ENCODE results near the gene ZBTB47.

Gene ZBTB47

GRCh38 chr3:42685363-42685881 lies 31.9 kb downstream of the ZBTB47 start, which contains the start of gene KLHL40:
TSS of gene KLHL40 (plus strand) at chr3:42685537. CDS start at chr3:42685619, 82 bp downstream.
- no peak for DNase-seq (ENCODE audit: low spot score)

- DNase-seq (ENCODE audit: low spot score): no peak
Observed at GRCh38 chr3:42685891-42686820, 32.7 kb downstream of the ZBTB47 start.

DNA sequence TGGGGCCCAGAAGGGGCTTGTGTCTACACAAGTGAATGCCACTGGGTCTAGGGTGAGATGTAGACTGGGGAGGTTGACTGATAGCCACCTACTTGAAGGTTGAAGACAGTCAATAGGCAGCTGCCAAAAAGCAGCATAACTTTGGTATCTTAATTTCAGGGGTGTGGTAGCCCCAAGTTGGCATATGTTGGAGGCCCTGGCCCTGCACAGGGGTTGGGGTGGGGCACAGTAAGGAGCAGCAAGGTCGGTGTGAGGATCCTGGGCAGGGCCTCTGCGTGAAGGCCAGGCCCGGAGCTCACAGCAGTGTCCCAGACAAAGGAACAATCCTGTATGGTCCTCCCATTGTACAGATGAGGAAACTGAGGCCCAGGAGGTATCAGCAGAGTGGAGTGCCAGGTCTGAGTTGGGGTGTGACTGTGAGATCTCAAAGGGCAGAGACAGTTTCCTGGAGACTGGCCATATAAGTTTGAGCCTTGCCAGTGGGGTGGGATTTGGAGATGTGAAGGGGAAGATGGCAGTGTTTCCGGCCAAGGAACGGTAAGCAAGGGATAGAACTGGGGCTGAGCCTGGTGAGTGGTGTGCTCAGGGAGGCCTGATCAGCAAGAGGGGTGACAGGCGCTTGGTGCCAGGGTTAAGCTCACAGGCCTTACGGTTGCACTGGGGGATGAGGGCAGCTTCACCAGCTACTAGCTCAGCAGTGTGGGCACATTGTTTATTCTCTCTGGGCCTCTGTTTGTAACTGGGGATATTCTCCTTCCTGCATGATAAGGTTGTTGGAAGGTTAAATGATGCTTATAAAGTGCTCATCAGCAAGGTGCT lies 33.5 kb downstream of the ZBTB47 start:
- DNase-seq (ENCODE audit: low spot score): no peak

GRCh38 chr3:42688016-42688415 lies 34.5 kb downstream of the ZBTB47 start:
- DNase-seq (ENCODE audit: low spot score): no peak

GRCh38 chr3:42688487-42689420 lies 35.3 kb downstream of the ZBTB47 start:
- no peak for DNase-seq (ENCODE audit: low spot score)

GRCh38 chr3:42689421-42690014 lies 36.0 kb downstream of the ZBTB47 start:
- no peak for DNase-seq (ENCODE audit: low spot score)

DNA sequence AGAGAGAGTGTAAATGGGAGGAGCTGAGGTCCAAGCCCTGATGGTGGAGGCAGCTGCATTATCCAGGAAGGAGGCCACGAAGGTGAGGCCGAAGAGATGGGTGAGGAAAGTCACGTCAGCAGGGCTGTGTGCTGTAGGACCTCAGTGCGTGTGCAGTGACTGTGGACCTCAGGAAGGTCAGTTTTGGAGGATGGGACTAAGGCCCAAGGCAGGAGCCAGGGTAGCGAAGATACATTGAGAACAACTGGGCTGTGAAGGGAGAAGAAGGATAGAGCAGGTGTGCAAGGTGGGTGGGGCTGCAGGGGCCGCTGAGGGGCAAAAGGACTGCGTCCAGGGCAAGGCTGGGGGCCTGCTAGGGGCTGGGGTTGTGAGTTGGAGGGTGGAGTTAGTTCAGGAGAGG lies 36.7 kb downstream of the ZBTB47 start:
- DNase-seq (ENCODE audit: low spot score): no peak

- DNase-seq (ENCODE audit: low spot score): no peak
Observed at GRCh38 chr3:42690766-42691680, 37.5 kb downstream of the ZBTB47 start.

GRCh38 chr3:42691816-42692666 lies 38.5 kb downstream of the ZBTB47 start:
- DNase-seq (ENCODE audit: low spot score): no peak

DNA sequence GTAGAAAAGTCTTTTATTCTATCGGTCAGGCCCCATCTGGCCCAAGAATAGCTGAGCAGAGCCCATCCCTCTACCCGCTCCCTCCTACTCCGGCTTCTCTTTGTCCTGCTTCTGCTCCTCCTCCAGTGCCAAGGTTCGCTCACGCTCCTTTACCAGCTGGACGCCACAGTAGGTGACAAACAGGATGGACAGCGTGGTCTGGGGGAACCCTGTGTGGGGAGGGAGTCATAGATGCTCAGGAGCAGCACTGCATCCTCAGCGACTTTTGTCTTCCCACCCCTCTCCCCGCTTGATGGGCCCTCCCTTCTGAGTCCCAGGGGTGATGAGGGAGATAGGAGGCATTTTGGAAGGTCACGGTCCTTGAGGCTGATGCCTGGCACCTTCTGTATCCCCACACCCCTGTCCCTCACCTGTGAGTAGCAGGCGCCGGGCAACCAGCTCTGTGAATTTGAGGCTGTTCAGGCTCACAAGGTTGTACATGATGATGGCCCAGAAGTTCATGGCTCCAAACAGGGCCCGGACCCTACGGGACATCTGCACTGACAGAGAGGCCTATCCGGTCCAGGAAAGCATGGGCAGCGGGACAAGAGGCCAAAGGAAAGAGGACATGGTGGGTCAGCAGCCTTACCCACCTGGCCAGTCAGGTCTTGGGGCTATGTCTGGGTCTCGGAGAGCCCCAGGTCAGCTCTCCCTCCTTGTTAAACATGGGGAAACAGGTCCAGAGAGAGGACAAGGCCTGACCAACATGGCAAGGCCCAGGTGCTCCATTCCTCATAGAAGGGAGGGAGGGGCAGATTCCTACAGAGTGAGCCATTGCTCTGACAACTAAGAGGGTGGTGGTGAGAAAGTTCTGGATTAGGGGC lies 39.4 kb downstream of the ZBTB47 start:
- no peak for DNase-seq (ENCODE audit: low spot score)

- no peak for DNase-seq (ENCODE audit: low spot score)
Observed at GRCh38 chr3:42693530-42693930, 40.0 kb downstream of the ZBTB47 start.

GRCh38 chr3:42694366-42694765 lies 40.9 kb downstream of the ZBTB47 start:
- DNase-seq (ENCODE audit: low spot score): no peak

DNA sequence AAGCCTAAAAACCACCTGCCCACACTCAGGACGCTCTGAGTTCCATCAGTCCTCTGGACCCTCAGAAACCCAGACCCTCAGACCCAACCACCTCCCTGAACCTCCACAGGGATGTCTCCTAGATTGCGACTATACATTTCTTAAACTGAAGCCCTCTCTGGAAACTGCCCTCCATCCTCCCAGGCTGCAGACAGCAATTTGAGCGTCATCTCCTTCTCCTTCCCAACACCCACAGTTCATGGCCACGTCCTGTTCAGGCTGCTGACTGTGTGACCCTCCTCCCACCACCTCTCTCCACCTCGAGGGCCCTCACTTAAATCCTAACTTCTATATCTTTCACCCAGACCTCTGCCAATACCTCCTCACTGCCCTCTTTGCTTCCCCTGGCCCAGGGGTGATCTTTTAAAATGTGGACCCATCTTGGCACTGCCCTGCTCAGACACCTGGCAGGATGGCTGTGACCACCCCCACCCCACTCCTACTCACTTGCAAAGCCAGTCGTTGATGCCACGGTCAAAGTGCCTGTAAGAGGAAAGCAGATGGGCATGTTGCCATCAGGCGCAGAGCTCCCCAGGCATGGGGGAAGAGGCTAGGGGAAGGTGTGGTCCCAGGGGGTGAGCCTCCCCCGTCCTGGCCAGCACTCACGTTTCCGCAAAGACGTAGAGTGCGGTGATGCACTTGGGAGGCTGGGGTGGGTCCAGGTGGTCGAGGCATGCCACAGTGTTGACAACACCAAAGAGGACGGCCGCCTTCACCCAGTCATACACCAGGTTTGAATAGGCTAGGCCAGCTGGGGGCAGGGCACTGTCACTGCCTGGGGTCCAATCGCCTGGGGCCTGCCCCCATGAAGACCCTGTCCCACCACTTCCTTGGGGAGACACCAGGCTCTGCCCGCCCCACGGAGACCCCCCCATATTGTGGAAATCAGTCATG lies 43.1 kb downstream of the ZBTB47 start:
- DNase-seq (ENCODE audit: low spot score): no peak

DNA sequence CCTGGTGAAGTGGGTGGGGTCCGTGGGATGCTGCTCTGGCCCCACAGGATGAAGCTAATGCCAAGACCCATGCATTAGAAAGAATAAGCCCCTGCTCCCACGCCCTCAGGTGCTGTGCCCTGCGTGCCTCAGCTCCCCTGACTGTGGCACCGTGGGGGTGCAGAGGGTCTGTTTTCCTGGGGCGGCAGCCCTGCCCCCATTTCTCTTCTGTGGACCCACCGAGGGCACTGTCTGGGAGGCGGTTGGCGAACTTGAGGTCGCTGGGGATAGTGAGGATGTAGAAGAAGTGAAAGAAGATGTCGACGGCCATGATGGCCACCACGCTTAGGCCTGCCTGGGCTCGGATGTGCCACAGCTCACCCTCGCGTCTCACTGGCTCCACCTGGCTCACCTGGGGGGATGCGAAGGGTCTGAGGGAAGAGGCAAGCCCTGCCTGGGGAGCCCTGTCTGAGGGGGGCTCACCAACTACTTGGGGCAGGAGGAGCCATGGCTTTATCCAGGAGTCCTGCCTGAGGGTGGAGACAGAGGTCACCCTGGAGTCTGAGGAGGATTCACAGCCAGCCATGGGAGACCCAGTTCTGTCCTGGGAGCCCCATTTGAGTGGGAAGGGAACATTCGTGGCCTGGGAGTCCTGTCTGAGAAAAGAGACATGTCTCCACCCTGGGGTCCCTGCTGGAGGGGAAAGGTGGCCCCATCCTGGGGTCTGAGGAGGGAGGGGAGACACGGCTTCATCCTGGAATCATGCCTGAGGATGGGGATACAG lies 44.0 kb downstream of the ZBTB47 start:
- no peak for DNase-seq (ENCODE audit: low spot score)

- no peak for DNase-seq (ENCODE audit: low spot score)
Observed at GRCh38 chr3:42698216-42698910, 44.9 kb downstream of the ZBTB47 start.

GRCh38 chr3:42698911-42699230 lies 45.4 kb downstream of the ZBTB47 start:
- DNase-seq (ENCODE audit: low spot score): no peak
